ENCODE data around the gene SSBP2. TPM values are rescaled to one million over a fixed set of nuclear protein-coding genes. Genes with fewer than 3 reads are reported as not detected.

The SSBP2 gene
- total RNA-seq, 4 donors from 2014 or later, result 45.3 to 83.1 (median 61.7) TPM

GRCh38 chr5:81590498-81591384 is 160.2 kb downstream of the SSBP2 start:
- no peak for TF ChIP-seq CTCF (IDR thresholded peaks at IDR 0.05)
- TF ChIP-seq POLR2A (IDR thresholded peaks at IDR 0.05), result no peak
- intact Hi-C loops (cut with DNase I; ENCODE audit: low total_unique reads), result no loop called here

GRCh38 chr5:81579262-81579924 is 171.5 kb downstream of the SSBP2 start:
- WGBS, 2 donors, result 17 to 29% methylated on average over 1 of the region's 1 CpG
- DNase-seq (ENCODE audit: low spot score in 2 of 2), result no peak
- TF ChIP-seq CTCF (IDR thresholded peaks at IDR 0.05), result no peak
- no peak for TF ChIP-seq POLR2A (IDR thresholded peaks at IDR 0.05)
- no peak overlapping the region for H3K4me3 ChIP-seq (ENCODE audit: low read depth, poor library complexity, severe bottlenecking)
- intact Hi-C loops (cut with DNase I; ENCODE audit: low total_unique reads), result no loop called here

More at GRCh38 chr5:81590498-81591384, 160.2 kb downstream of the SSBP2 start:
- 84 to 93% methylated on average over 6 of the region's 6 CpGs for WGBS, 2 donors
- DNase-seq (ENCODE audit: low spot score in 2 of 2), result no peak
- H3K4me3 ChIP-seq (ENCODE audit: low read depth, poor library complexity, severe bottlenecking), result no peak overlapping the region

GRCh38 chr5:81577091-81577490 is 173.8 kb downstream of the SSBP2 start:
- TF ChIP-seq POLR2A (IDR thresholded peaks at IDR 0.05), result no peak
- intact Hi-C loops (cut with DNase I; ENCODE audit: low total_unique reads), result no loop called here
- WGBS, 2 donors, result 74 to 90% methylated on average over 3 of the region's 3 CpGs
- DNase-seq (ENCODE audit: low spot score in 2 of 2), result no peak
- H3K4me3 ChIP-seq (ENCODE audit: low read depth, poor library complexity, severe bottlenecking), result no peak overlapping the region

GRCh38 chr5:81575924-81576323 is 175.0 kb downstream of the SSBP2 start:
- WGBS, 2 donors, result 90 to 95% methylated on average over 1 of the region's 1 CpG
- intact Hi-C loops (cut with DNase I; ENCODE audit: low total_unique reads), result no loop called here

GRCh38 chr5:81572201-81572600 is 178.7 kb downstream of the SSBP2 start:
- DNase-seq (ENCODE audit: low spot score in 2 of 2), result no peak
- TF ChIP-seq CTCF (IDR thresholded peaks at IDR 0.05) (no peak), POLR2A (IDR thresholded peaks at IDR 0.05) (no peak)
- intact Hi-C loops (cut with DNase I; ENCODE audit: low total_unique reads), result no loop called here
- no peak overlapping the region for H3K4me3 ChIP-seq (ENCODE audit: low read depth, poor library complexity, severe bottlenecking)

More at GRCh38 chr5:81575924-81576323, 175.0 kb downstream of the SSBP2 start:
- H3K4me3 ChIP-seq (ENCODE audit: low read depth, poor library complexity, severe bottlenecking), result no peak overlapping the region
- no peak for DNase-seq (ENCODE audit: low spot score in 2 of 2)
- TF ChIP-seq CTCF (IDR thresholded peaks at IDR 0.05), result no peak
- no peak for TF ChIP-seq POLR2A (IDR thresholded peaks at IDR 0.05)

GRCh38 chr5:81558188-81558587 is 192.7 kb downstream of the SSBP2 start:
- H3K4me3 ChIP-seq (ENCODE audit: low read depth, poor library complexity, severe bottlenecking), result no peak overlapping the region
- 31 to 43% methylated on average over 1 of the region's 1 CpG for WGBS, 2 donors
- TF ChIP-seq CTCF (IDR thresholded peaks at IDR 0.05) (no peak), POLR2A (IDR thresholded peaks at IDR 0.05) (no peak)
- no peak for DNase-seq (ENCODE audit: low spot score in 2 of 2)
- intact Hi-C loops (cut with DNase I; ENCODE audit: low total_unique reads), result no loop called here
